ENCODE data around the gene STAG1. TPM values are rescaled to one million over a fixed set of nuclear protein-coding genes. Genes with fewer than 3 reads are reported as not detected.
"Not testable (repeated sequence)": the region's sequence is repeated elsewhere in the genome, so short reads cannot be mapped to it uniquely, and the experiment has no call there.

The STAG1 gene
- total RNA-seq, 2 donors from 2014 or later, result 26.8 to 29.8 TPM

DNA sequence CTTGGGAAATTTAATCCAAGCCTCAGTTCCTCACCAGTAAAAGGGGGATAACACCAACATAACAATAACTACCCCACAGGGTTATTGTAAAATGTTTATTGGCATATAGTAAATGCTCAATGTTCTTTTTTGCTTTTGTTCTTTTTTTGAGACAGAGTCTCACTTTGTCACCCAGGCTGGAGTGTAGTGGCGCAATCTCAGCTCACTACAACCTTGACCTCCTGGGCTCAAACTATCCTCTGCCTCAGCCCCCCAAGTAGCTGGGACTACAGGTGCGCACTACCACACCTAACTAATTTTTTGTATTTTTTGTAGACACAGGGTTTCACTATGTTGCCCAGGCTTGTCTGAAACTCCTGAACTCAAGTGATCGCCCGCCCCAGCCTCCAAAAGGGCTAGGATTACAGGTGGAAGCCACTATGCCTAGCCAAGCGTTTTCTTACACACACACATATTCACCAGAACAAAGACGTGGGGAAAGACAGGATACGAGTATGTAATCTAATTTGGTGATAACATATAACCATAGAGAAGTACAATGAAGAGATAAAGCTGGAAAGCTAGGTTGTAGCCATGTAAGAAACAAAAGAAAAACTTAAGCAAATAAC lies 11.7 kb downstream of the STAG1 start:
- 80 to 96% methylated on average over 1 to 6 of the region's 7 CpGs for WGBS, 2 experiments (ENCODE audit: insufficient coverage in 1 of 2, insufficient read length in 1 of 2)
- Mint-ChIP-seq H3K27ac (no peak overlapping the region), H3K36me3 (ENCODE audit: low read depth) (peaks cover 20% of the 10 kb centered on the region), H3K4me3 (no peak overlapping the region), H3K4me1 (peaks cover 13% of the 10 kb centered on the region), H3K27me3 (ENCODE audit: insufficient read depth) (no peaks in the 10 kb centered on the region), H3K9me3 (peaks cover 4% of the 10 kb centered on the region)
- Histone ChIP-seq H3K36me3 (ENCODE audit: control insufficient read depth, insufficient read depth, low read length) (peaks cover 7% of the 10 kb centered on the region), H3K9me3 (ENCODE audit: control insufficient read depth, low read length) (peaks cover 11% of the 10 kb centered on the region), H3K4me3 (ENCODE audit: low read length) (no peak overlapping the region), H3K27me3 (ENCODE audit: control insufficient read depth, insufficient read depth, low read length, poor library complexity, severe bottlenecking) (no peaks in the 10 kb centered on the region), H3K27ac (ENCODE audit: low read depth, low read length) (no peak overlapping the region), H3K4me1 (ENCODE audit: control insufficient read depth, insufficient read depth, low read length) (no peaks in the 10 kb centered on the region), H3K9ac (ENCODE audit: extremely low read depth, low read length, poor library complexity, severe bottlenecking) (no peak overlapping the region)
- DNase-seq, result no peak
- TF ChIP-seq, protein P1, sequence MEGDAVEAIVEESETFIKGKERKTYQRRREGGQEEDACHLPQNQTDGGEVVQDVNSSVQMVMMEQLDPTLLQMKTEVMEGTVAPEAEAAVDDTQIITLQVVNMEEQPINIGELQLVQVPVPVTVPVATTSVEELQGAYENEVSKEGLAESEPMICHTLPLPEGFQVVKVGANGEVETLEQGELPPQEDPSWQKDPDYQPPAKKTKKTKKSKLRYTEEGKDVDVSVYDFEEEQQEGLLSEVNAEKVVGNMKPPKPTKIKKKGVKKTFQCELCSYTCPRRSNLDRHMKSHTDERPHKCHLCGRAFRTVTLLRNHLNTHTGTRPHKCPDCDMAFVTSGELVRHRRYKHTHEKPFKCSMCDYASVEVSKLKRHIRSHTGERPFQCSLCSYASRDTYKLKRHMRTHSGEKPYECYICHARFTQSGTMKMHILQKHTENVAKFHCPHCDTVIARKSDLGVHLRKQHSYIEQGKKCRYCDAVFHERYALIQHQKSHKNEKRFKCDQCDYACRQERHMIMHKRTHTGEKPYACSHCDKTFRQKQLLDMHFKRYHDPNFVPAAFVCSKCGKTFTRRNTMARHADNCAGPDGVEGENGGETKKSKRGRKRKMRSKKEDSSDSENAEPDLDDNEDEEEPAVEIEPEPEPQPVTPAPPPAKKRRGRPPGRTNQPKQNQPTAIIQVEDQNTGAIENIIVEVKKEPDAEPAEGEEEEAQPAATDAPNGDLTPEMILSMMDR (conservative IDR thresholded peaks at IDR 0.05), result no peak

DNA sequence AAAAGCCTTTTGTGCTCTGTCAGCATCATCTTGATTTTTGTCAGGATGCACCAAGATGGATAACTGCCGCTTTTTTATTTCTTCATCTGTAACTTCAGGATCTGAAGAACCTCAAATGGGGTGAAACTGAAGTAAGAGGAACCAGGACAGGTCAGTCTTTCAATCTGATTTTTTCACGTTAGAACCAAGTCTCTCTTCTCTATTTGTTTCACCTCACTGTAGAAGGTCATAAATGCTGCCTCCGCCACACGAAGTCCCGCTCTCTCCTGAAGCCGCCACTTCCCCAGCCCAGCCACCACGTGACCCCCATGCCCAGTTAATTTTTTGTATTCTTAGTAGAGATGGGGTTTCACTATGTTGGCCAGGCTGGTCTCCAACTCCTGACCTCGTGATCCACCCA lies 15.2 kb downstream of the STAG1 start:
- not testable (repeated sequence) for H3K27ac ChIP-seq (ENCODE audit: low read depth, low read length); H3K9me3 Mint-ChIP-seq
- 96 to 97% methylated on average over 5 to 8 of the region's 8 CpGs for WGBS, 2 experiments (ENCODE audit: insufficient coverage in 1 of 2, insufficient read length in 1 of 2)

DNA sequence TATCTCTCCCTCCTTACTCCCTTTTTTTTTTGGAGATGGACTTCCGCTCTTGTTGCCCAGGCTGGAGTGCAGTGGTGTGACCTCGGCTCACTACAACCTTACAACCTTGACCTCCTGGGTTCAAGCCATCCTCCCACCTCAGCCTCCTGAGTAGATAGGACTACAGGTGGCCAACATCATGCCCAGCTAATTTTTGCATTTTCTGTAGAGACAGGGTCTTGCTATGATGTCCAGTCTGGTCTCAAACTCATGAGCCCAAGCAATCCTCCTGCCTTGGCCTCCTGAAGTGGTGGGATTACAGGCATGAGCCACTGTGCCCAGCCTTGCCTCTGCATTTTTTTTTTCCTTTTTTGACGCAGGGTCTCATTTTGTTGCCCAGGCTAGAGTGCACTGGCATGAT lies 17.1 kb downstream of the STAG1 start:
- 86 to 95% methylated on average over 2 to 3 of the region's 3 CpGs for WGBS, 2 experiments (ENCODE audit: insufficient coverage in 1 of 2, insufficient read length in 1 of 2)
- TF ChIP-seq, protein P1 (conservative IDR thresholded peaks at IDR 0.05), result no peak
- no peaks in the 10 kb centered on the region for H3K27me3 ChIP-seq (ENCODE audit: control insufficient read depth, insufficient read depth, low read length, poor library complexity, severe bottlenecking)
- no peaks in the 10 kb centered on the region for H3K27me3 Mint-ChIP-seq (ENCODE audit: insufficient read depth)
- H3K4me1 ChIP-seq (ENCODE audit: control insufficient read depth, insufficient read depth, low read length), result no peaks in the 10 kb centered on the region
- peaks cover 33% of the 10 kb centered on the region for H3K4me1 Mint-ChIP-seq
- no peaks in the 10 kb centered on the region for H3K36me3 ChIP-seq (ENCODE audit: control insufficient read depth, insufficient read depth, low read length)
- DNase-seq, result no peak
- H3K27ac Mint-ChIP-seq, result peak overlapping the region; percentile 17
- H3K4me3 ChIP-seq (ENCODE audit: low read length), result no peak overlapping the region
- no peak overlapping the region for H3K27ac ChIP-seq (ENCODE audit: low read depth, low read length)
- no peaks in the 10 kb centered on the region for H3K9me3 ChIP-seq (ENCODE audit: control insufficient read depth, low read length)
- H3K9me3 Mint-ChIP-seq, result no peaks in the 10 kb centered on the region
- no peak overlapping the region for H3K9ac ChIP-seq (ENCODE audit: extremely low read depth, low read length, poor library complexity, severe bottlenecking)
- no peak overlapping the region for H3K4me3 Mint-ChIP-seq
- peaks cover 4% of the 10 kb centered on the region for H3K36me3 Mint-ChIP-seq (ENCODE audit: low read depth)

More for the DNA sequence above, 15.2 kb downstream of the STAG1 start:
- not testable (repeated sequence) for H3K4me3 ChIP-seq (ENCODE audit: low read length); H3K36me3 Mint-ChIP-seq (ENCODE audit: low read depth); H3K27me3 ChIP-seq (ENCODE audit: control insufficient read depth, insufficient read depth, low read length, poor library complexity, severe bottlenecking); DNase-seq; H3K9ac ChIP-seq (ENCODE audit: extremely low read depth, low read length, poor library complexity, severe bottlenecking); H3K27me3 Mint-ChIP-seq (ENCODE audit: insufficient read depth); H3K9me3 ChIP-seq (ENCODE audit: control insufficient read depth, low read length); H3K27ac Mint-ChIP-seq; H3K36me3 ChIP-seq (ENCODE audit: control insufficient read depth, insufficient read depth, low read length); H3K4me1 ChIP-seq (ENCODE audit: control insufficient read depth, insufficient read depth, low read length); H3K4me3 Mint-ChIP-seq
- peaks cover 25% of the 10 kb centered on the region for H3K4me1 Mint-ChIP-seq

All from endodermal cell (in vitro differentiated cells).